GM12873 (cell line): Measurements from ENCODE around the gene LRRC3.

Source experiments
- TF ChIP-seq, protein P1 (sequence below): IDR thresholded peaks from 2 replicates; pipeline ENCODE4 v1.5.1; 2012; ENCODE audit warnings: low read depth, mild to moderate bottlenecking, moderate library complexity, low read length, control low read depth; ENCODE audit not compliant: insufficient read depth; ENCODE audit errors: missing control alignments

Gene LRRC3

DNA sequence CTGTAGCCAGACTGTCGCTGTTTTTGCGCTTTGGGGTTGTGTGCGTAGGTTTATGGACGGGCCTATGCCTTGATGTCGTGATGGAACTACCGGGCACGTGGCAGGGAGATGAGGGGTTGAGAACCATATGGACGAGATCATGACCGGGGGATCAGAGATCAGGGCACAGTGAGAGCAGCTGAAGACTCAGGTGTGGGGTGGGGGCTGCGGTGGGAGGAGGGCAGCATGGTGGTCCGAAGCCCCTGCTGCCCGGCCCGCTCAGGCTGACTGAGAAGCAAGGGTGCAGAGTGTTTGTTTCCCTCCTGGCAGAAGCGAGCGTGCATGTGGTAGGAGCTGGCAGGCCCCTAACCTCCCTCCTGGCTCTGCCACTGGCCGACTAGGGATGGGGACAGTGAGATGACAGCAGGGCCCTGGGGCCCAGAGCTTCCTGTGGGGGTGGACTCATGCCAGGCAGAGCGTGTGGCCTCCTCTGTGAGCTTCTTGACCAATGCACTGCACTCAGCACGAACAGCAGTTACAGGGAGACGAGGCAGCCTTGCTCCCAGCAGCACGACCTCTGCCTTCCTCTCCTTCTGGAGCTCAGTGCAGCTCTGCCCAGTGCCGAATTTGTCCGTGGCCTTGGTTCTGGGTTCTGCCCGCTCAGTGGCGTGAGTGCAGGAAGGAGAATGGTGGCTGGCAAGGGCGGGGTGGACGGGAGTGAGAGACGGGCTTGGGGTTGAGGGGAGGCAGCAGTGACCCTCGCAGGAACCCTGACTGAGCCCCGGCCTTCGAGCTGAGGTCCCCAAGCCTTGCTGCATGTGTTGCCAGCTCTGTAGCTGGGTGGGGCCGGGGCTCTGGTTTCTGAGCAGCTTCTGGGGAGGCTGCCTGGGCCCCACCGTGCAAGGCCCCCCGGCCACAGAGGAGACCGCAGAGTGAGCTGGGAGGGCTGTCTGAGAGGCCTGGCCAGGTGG lies 22.2 kb upstream of the LRRC3 start:
- TF ChIP-seq, protein P1, sequence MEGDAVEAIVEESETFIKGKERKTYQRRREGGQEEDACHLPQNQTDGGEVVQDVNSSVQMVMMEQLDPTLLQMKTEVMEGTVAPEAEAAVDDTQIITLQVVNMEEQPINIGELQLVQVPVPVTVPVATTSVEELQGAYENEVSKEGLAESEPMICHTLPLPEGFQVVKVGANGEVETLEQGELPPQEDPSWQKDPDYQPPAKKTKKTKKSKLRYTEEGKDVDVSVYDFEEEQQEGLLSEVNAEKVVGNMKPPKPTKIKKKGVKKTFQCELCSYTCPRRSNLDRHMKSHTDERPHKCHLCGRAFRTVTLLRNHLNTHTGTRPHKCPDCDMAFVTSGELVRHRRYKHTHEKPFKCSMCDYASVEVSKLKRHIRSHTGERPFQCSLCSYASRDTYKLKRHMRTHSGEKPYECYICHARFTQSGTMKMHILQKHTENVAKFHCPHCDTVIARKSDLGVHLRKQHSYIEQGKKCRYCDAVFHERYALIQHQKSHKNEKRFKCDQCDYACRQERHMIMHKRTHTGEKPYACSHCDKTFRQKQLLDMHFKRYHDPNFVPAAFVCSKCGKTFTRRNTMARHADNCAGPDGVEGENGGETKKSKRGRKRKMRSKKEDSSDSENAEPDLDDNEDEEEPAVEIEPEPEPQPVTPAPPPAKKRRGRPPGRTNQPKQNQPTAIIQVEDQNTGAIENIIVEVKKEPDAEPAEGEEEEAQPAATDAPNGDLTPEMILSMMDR = no peak

DNA sequence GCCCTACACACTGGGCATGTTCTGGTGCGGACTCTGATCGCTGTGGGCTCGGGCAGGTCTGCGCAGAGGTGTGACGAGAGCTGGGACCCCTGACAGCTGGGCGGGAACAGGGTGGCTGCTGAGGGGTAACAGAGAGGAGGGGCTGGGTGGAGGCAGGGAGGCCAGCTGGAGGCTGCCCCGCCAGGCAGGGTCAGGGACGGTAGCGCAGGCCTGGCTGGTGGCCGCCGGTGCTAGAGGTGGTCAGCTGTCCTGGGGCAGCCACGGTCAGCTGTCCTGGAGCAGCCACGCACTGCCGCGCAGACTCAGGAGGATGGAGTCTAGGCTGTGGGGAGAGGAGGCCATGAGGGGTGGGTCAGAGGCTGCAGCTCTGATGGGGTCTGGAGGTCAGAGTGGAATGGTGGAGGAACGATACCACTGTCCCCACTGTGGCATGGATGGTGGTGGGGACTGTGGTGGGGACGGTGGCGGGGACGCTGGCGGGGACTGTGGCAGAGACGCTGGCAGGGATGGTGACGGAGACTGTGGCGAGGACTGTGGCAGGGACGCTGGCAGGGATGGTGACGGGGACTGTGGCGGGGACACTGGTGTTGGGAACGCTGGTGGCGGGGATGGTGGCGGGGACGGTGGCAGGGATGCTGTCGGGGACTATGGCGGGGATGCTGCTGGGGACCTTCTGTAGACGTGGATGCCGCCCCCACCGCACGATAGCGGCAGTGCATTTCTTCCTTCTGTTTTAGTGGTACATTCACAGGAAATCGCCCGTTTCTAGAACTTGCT lies 21.3 kb upstream of the LRRC3 start:
- TF ChIP-seq, protein P1 = no peak

DNA sequence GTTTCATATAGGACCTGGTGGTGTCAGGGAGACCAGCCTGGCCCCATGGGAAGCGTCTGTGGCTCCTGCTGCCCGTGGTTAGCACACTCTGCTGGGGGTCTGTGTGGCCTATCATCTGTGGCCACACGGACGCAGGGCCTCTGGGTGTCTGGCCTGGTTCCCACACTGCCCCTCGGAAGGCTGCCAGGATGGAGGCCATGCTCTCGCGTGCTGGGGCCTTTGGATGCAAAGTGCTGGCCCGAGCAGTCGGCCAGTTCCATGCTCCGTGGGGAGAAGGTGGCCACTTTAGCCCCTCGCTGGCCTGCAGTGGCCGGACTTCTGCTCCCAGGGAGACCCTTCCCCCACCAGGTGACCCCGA lies 20.8 kb upstream of the LRRC3 start:
- TF ChIP-seq, protein P1 = no peak

DNA sequence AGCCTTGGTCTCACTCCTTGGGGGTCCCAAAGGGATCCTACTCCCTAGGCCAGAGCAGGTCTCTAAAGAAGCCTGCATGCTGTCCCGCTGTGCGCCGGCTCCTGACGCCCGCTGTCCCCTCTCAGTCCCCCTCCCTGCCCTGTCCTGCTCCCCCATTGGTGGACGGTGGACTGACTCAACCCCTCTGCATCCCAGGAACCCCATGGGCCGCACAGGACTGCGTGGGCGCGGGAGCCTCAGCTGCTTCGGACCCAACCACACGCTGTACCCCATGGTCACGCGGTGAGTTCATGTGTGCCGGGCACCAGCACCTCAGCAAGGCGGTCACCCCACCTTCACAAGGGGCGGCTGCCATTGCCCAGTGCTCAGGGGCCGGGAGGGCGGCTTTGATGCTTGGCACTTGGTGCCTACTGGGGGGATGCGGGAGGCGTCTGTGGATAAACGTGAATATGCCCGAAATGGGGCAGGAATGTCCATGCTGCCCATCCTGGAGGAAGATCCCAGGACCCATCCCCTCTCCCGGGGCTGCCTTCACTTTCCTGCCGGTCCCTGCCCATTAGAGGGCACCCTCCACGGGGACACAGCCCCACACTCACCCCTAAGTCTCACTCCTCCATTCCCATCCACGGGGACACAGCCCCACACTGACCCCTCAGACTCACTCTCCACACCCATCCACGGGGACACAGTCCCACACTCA lies 20.2 kb upstream of the LRRC3 start:
- TF ChIP-seq, protein P1 = no peak

DNA sequence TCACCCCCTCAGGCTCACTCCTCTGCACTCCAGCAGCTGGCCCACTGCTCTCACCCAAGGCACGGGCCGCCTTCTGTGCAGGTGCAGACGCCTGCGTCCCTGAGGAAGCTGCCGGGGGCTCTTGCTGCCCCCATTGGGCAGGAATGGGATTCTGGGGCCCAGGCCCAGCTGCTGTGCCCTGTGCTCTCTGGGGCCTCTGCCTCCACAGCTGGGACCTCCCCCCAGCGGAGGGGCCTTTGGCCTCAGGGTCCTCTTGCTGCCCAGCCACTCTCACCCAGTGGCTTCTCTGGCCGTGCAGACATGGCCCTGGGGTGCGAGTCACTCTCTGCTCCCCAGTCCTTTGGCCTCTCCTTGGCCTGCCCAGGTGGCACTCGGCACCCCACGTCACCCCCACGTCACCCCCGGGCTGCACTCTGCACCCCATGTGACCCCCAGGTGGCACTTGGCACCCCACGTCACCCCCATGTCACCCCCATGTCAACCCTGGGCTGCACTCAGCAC lies 19.1 kb upstream of the LRRC3 start:
- TF ChIP-seq, protein P1 = no peak

DNA sequence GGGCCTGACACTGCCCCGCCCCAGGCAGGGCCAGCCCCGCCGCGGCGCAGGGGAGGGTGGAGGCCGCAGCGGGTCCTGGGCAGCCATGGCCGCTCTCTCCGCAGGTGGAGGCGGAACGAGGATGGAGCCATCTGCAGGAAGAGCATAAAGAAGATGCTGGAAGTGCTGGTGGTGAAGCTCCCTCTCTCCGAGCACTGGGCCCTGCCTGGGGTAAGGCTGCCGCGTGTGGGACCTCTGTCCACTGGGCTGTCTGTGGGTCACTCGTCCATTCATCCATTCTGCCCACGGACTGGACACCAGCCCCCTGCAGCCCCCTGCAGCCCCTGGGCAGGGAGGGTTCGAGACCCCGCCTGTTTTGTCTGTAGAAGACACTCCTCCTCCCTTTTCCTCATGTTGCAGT lies 18.4 kb upstream of the LRRC3 start:
- TF ChIP-seq, protein P1 = no peak

DNA sequence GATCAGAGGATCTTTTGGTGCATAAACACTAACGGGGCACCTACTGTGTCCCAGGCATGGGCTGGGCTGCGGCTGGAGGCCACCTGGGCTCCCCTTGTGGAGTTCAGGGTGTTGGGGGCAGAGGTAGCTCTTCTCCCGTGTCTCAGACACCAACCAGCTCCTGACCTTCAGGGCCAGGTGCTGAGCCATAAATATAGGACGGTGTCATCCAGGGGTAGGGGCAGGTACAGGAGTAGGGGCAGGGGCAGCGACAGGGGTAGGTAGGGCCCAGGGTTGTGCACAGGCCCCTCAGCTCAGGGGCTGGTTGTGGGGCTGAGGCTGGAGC lies 18.0 kb upstream of the LRRC3 start:
- TF ChIP-seq, protein P1 = no peak
